ENCODE data around the gene PGF.

GRCh38 chr14:74912111-74912510 lies 43.3 kb downstream of the PGF start:
- TF ChIP-seq CTCF (IDR thresholded peaks at IDR 0.05) (no peak), POLR2A (IDR thresholded peaks at IDR 0.05) (no peak), POLR2AphosphoS5 (IDR thresholded peaks at IDR 0.05) (no peak)
